NCI-H1694 (cell line): Measurements from ENCODE around the gene MARCHF9.

Experiments used
- DNase-seq: peaks from one replicate; lab custom pipeline; 2025; lab: John Stamatoyannopoulos, UW

The MARCHF9 gene

GRCh38 chr12:57724936-57725740 is 29.8 kb upstream of the MARCHF9 start:
- DNase-seq, result no peak

DNA sequence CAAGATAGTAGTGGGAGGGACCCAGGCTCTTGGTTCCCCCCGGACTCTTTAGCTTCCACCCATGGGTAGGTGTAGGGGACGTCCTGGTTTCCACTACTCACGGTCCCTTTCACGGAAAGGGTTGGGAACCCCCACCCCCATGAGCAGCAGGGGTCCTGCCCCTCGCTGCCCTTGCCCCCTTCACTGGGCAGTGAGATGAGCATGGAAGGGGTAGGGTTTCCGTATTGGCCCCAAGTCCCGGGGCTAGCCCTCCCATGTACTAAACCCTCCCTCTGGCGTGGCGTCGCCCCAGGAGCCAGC is 29.1 kb upstream of the MARCHF9 start:
- DNase-seq, result no peak

GRCh38 chr12:57726151-57726883 is 28.6 kb upstream of the MARCHF9 start:
- DNase-seq, result peak; percentile 81

- no peak for DNase-seq
These were observed 27.8 kb upstream of the MARCHF9 start for GRCh38 chr12:57726884-57727757.

GRCh38 chr12:57727758-57728395 is 27.0 kb upstream of the MARCHF9 start:
- no peak for DNase-seq

DNA sequence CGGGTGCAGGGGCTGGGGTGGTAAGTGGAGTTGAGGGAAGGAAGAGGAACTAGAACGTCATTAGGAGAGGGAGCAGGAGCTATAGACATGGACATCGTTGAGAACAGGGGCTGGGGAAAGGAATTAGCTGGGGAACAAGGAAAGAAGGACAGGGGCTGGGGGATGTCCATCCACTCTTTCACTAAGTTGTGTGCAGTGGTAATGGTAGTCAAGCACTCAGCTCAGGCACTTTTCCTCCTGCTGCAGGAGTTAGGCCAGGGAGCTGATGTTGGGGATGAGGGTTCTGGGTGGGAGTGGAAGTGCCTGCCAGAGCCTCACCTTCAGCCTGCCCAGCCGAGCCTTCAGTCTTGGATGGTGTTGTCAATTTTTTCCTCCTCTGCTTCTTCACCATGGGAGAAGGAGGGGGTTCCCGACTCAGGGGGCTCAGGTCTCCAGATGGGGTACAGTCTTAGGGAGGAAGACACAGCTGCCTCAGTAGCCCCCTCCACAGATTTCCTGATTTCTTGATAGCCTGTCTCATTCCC is 25.5 kb upstream of the MARCHF9 start:
- DNase-seq, result no peak

GRCh38 chr12:57730336-57731067 is 24.4 kb upstream of the MARCHF9 start:
- no peak for DNase-seq

GRCh38 chr12:57731411-57732080 is 23.4 kb upstream of the MARCHF9 start:
- no peak for DNase-seq

DNA sequence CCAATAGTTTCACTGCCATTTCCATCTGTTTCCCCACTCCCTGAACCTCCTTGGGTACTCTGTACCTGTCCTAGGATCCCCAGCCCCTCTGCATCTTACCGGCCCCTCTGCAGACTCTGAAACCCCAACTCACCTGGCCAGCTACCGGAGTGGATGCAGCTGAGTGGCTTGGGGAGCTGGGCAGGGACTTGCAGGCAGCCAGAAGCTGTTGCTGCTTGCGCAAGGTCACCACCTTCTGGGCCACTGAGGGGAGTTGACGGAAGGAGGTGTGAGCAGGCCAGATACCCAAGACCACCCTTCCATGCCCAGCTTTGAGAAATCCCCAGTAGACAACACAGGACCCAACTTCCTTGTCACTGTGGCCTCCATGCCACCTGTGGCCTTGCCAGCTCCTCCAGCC is 22.6 kb upstream of the MARCHF9 start:
- no peak for DNase-seq

GRCh38 chr12:57732726-57733593 is 21.9 kb upstream of the MARCHF9 start:
- DNase-seq, result no peak

DNA sequence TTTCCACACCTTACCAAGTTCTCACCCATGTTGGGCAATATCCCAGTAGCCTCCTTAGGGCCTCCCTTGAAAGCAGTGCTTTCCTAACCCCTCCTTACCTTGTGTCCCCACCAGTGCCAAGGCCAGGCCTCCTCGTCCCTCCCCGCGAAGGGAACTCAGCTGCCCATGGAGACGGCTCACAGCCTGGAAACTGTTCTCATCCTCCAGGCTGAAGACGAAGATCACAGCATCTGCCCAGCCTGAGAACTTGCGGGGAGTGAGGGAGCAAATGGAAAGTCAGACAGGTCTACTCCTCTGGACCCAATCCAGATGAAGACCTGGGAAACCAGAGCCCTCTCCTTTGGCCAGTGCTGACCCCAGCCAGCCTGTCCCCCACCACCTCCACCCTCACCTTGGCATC is 21.0 kb upstream of the MARCHF9 start:
- no peak for DNase-seq

DNA sequence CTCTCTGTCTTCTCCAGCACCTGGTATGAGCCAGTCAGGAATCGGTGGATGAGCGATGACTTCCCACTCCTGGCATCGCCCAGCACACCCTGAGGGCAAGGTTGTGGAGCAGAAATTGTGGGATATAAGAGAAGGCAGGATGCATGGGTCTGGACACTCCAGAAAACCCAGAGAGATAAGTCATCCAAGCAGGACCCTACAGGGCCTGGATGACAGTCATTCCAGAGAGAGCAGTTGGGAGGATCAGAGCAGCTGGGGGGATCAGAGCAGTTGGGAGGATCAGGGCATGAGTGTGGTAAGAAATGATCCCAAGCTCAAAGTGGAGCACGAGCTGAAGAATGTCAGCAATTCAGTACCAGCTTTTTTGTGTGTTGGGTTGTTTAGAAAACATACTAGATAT is 20.3 kb upstream of the MARCHF9 start:
- DNase-seq, result no peak

GRCh38 chr12:57735198-57735855 is 19.6 kb upstream of the MARCHF9 start:
- DNase-seq, result peak; percentile 20

DNA sequence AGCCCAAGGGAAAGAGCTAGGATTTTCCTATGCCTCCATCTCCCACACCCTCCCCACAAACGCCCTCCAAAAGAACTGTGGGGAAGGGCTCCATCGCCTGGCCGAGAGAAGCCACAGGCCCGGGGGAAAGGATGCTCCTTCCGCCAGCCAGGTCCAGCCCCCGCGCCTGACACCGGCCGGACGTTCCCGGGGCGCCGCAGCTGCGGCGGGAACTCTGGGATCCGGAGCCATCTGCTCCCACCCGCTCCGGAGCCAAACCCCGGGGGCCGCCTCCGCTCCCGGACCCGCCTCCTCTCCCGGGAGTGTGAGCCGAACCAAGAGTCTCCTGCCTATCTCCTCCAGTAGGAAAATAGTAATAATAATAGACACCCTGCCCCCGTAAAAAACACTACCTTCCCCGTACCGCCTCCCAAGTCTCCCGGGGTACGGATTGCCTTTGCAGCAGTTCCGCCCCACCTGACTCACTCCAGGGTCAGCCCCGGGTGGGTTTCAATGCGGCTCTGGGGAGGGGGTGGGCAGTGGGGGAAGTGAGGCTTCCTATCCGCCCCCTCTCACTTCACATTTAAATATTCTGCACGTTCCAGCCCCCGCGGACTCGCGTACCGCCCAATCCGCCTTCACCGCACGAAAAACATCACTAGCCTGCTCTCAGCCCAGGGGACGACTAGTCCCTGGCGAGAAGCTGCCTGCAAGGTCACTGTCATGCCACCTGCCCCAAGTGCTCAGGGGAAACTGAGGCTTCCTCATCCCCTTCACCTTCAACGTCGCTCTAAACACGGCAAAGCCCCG is 18.8 kb upstream of the MARCHF9 start:
- no peak for DNase-seq

DNA sequence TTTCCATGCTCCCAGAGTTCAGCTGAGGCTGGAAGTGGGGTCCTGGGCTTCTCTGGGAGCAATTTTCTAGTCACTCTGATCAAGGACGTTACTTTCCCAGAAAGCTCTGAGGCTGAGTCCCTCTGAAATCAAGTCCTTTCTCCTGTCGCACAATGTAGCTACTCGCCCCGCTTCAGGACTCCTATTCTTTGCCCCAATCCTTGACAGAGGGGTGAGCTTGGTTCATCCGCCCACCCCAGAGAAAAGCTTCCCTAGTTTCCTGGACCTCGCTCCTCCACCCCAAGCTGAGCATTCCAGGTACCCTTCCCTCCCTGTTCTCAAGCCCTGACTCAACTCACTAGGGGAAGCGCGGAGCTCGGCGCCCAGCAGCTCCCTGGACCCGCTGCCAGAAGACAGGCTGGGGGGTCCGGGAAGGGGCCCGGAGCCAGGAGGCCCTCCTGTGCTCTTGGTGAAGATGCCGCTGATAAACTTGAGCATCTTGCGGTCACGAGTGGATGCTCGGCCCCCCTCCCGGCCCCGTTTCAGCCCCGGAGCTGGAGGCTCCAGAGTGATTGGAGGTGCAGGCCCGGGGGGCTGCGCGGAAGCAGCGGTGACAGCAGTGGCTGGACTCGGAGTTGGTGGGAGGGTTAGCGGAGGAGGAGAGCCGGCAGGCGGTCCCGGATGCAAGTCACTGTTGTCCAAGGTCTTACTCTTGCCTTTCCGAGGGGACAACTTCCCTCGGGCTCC is 18.0 kb upstream of the MARCHF9 start:
- DNase-seq, result no peak

- no peak for DNase-seq
These were observed 17.1 kb upstream of the MARCHF9 start for GRCh38 chr12:57737467-57738460.
